Measurements from ENCODE around the gene METTL8.
"Not testable (repeated sequence)": the region's sequence is repeated elsewhere in the genome, so short reads cannot be mapped to it uniquely, and the experiment has no call there.

The METTL8 gene

GRCh38 chr2:171431677-171432167 is 2.1 kb downstream of the METTL8 start:
- H3K4me3 ChIP-seq (ENCODE audit: low read length) = no peak overlapping the region
- TF ChIP-seq CTCF (IDR thresholded peaks at IDR 0.05; ENCODE audit: insufficient read depth, low read depth, low read length, missing control alignments) = no peak
- DNase-seq (ENCODE audit: low read depth) = no peak

- H3K4me3 ChIP-seq (ENCODE audit: low read length) = no peak overlapping the region
- TF ChIP-seq CTCF (IDR thresholded peaks at IDR 0.05; ENCODE audit: insufficient read depth, low read depth, low read length, missing control alignments) = no peak
- DNase-seq (ENCODE audit: low read depth) = peak; percentile 42
Observed at GRCh38 chr2:171430516-171431410, 3.0 kb downstream of the METTL8 start.

GRCh38 chr2:171422710-171423495 is 10.9 kb downstream of the METTL8 start:
- DNase-seq (ENCODE audit: low read depth); H3K4me3 ChIP-seq (ENCODE audit: low read length): not testable (repeated sequence)

DNA sequence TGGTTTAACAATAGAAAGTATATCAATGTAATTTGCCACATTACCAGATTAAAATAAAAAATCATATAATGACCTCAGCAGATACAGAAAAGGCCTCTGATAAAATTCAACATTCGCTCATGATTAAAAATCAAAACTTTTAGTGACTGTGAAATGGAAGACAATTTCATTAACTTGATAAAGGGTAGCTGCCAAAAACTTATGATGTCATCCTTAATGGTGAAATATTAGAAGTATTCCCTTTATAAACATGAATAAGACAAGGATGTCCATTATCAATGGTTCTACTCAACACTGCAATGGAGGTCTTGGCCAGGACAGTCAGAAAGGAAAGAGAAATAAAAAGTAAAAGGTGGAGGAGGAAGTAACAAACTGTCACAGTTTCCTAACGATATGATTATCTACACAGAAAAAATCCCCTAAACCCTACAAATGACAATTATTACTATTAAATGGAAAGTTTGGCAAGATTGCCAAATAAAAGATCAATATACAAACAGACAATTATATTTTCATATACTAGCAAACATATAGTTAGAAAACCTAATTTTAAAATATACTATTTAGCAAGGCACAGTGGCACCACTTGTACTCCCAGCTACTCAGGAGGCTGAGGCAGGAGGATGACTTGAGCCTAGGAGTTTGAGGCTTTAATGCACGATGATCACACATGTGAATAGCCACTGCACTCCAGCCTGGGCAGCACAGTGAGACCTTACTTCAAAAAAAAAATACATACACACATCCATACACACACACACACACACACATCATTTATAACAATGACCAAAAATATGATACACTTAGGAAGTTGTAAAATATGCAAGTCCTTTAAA is 12.8 kb downstream of the METTL8 start:
- TF ChIP-seq CTCF (IDR thresholded peaks at IDR 0.05; ENCODE audit: insufficient read depth, low read depth, low read length, missing control alignments) = no peak
- H3K4me3 ChIP-seq (ENCODE audit: low read length) = no peak overlapping the region
- DNase-seq (ENCODE audit: low read depth) = no peak

GRCh38 chr2:171419333-171419732 is 14.5 kb downstream of the METTL8 start:
- TF ChIP-seq CTCF (IDR thresholded peaks at IDR 0.05; ENCODE audit: insufficient read depth, low read depth, low read length, missing control alignments) = no peak
- H3K4me3 ChIP-seq (ENCODE audit: low read length) = no peak overlapping the region
- no peak for DNase-seq (ENCODE audit: low read depth)

DNA sequence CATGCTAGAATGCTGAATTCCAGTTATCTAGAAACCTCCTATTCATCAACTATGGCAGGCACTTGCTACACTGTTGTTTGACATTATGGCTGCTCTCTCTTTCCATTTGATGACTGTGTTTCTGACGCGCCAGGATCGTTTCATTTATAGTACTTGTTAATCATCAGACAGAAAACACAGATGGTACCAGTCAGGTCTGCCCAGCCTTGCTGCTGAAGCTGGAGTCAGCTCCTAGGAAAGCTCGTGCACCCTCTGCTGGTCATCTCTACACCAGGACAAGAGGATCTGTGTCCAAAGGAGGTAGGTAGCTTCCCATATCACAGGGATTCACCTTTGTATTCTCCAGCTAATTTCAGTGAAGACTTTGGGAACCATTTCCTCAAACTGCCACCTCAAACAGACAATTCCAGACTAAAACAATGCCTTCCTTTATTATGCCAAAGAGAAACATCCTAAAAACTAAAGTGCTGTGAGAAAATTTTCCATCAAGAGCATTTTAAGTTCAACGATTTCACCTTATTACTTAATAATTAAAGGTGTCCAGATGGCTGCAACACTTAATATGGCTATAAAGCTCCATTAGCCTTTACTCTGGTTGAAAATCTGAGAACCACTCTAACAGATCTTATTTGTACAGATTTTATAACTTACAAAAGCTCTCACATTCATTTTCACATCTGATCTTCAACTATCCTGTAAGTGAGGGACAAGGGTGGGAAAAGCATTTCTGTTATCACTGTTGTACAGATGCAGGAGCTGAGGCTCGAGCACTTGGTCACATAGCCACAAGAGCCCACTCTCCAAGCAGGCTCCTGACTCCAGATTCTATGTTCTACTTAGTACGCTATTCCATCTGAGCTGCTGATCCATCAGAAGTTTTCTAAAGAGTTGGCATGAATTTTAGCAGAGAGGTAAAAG is 17.5 kb downstream of the METTL8 start:
- no peak overlapping the region for H3K4me3 ChIP-seq (ENCODE audit: low read length)
- DNase-seq (ENCODE audit: low read depth) = peak; percentile 98
- TF ChIP-seq CTCF (IDR thresholded peaks at IDR 0.05; ENCODE audit: insufficient read depth, low read depth, low read length, missing control alignments) = peak; percentile 98

DNA sequence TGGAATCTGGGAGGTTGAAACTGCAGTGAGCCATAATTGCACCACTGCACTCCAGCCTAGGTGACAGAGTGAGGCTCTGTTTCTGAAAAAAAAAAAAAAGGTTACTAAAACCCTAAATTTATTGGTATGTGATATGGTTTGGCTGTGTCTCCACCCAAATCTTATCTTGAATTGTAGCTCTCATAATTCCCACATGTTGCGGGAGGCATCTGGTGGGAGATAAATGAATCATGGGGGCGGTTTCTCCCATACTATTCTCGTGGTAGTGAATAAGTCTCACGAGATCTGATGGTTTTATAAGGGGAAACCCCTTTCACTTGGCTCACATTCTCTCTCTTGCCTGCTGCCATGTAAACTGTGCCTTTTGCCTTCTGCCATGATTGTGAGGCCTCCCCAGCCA is 19.1 kb downstream of the METTL8 start:
- not testable (repeated sequence) for H3K4me3 ChIP-seq (ENCODE audit: low read length); DNase-seq (ENCODE audit: low read depth)

Measured in epithelial cell of esophagus (primary cell).